ENCODE measurements around the gene PREX1.

PREX1 gene

GRCh38 chr20:48597521-48598302 lies 230.1 kb downstream of the PREX1 start:
- no peak for DNase-seq

- no peak for DNase-seq
Measured at GRCh38 chr20:48596334-48596898, 231.4 kb downstream of the PREX1 start.

GRCh38 chr20:48595495-48596333 lies 232.1 kb downstream of the PREX1 start:
- DNase-seq, result no peak

- DNase-seq, result no peak
Measured at GRCh38 chr20:48594533-48594932, 233.3 kb downstream of the PREX1 start.

- no peak for DNase-seq
Measured at GRCh38 chr20:48592107-48592940, 235.5 kb downstream of the PREX1 start.

GRCh38 chr20:48586730-48587129 lies 241.1 kb downstream of the PREX1 start:
- no peak for DNase-seq

- DNase-seq, result no peak
Measured at GRCh38 chr20:48585061-48585870, 242.5 kb downstream of the PREX1 start.

GRCh38 chr20:48584391-48585060 lies 243.3 kb downstream of the PREX1 start:
- DNase-seq, result no peak

GRCh38 chr20:48583801-48584200 lies 244.0 kb downstream of the PREX1 start:
- no peak for DNase-seq

- DNase-seq, result no peak
Measured at GRCh38 chr20:48583171-48583570, 244.6 kb downstream of the PREX1 start.

- no peak for DNase-seq
Measured at GRCh38 chr20:48582673-48582985, 245.2 kb downstream of the PREX1 start.

GRCh38 chr20:48581167-48581566 lies 246.6 kb downstream of the PREX1 start:
- no peak for DNase-seq

- DNase-seq, result no peak
Measured at GRCh38 chr20:48578397-48579098, 249.3 kb downstream of the PREX1 start.

- no peak for DNase-seq
Measured at GRCh38 chr20:48577557-48577956, 250.2 kb downstream of the PREX1 start.

- no peak for DNase-seq
Measured at GRCh38 chr20:48574383-48574782, 253.4 kb downstream of the PREX1 start.

All from activated CD4-positive, alpha-beta T cell treated with anti-CD3 and anti-CD28 coated beads, Interleukin-2, Interleukin-6, amounts not matched to agents 100 ng/mL and 50 ng/mL, durations not matched to agents 16 hours and 8 hours (primary cell).